SK-N-SH treated with all-trans-retinoic acid at 6 μM for 48 hours (cell line): Measurements from ENCODE around the gene KDF1.

Experiments
- BACH2 ChIP-seq: fragments of 250-450 bp; sonication (Bioruptor Pico); IDR thresholded peaks from 2 replicates; pipeline ENCODE4 v1.9.0; 2021; ENCODE audit warnings: mild to moderate bottlenecking, borderline replicate concordance
- ISL1 ChIP-seq: fragments of 250-450 bp; sonication (Bioruptor Pico); IDR thresholded peaks from 2 replicates; pipeline ENCODE4 v2.1.2; 2022; ENCODE audit warnings: mild to moderate bottlenecking, moderate library complexity
- ZFP3 ChIP-seq: fragments of 250-450 bp; sonication (Bioruptor Pico); IDR thresholded peaks from 2 replicates; pipeline ENCODE4 v1.5.0; 2020; ENCODE audit warnings: mild to moderate bottlenecking, moderate library complexity
- TF ChIP-seq, protein P1 (sequence below): fragments of 250-450 bp; sonication (Bioruptor Pico); IDR thresholded peaks from 2 replicates; pipeline ENCODE4 v1.8.0; 2020; ENCODE audit warnings: mild to moderate bottlenecking, moderate library complexity, borderline replicate concordance
- TF ChIP-seq, protein P2 (sequence below): fragments of 250-450 bp; sonication (Bioruptor Pico); IDR thresholded peaks from 2 replicates; pipeline ENCODE4 v1.5.1; 2020; ENCODE audit warnings: low read depth, mild to moderate bottlenecking, moderate library complexity

DNA sequence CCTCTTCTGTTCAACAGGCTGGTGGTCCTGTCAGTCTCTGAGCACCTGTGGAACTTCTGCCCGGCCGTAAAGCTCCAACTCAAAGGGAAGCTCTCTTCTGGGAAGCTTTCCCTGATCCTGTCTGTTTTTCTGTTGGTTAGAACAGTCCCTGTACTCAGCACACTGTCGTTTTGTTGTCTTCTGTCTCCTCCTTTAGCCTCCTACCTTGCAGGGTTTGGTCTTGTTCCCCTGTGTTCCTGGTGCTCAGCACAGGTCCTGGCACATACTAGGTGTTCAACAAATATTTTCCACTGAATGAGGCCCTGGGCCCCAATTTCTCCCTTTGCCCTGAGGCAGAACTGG is 328 bp upstream of the KDF1 start:
- no peak for TF ChIP-seq BACH2 (CRISPR knock-in tag)
- TF ChIP-seq, protein P1, sequence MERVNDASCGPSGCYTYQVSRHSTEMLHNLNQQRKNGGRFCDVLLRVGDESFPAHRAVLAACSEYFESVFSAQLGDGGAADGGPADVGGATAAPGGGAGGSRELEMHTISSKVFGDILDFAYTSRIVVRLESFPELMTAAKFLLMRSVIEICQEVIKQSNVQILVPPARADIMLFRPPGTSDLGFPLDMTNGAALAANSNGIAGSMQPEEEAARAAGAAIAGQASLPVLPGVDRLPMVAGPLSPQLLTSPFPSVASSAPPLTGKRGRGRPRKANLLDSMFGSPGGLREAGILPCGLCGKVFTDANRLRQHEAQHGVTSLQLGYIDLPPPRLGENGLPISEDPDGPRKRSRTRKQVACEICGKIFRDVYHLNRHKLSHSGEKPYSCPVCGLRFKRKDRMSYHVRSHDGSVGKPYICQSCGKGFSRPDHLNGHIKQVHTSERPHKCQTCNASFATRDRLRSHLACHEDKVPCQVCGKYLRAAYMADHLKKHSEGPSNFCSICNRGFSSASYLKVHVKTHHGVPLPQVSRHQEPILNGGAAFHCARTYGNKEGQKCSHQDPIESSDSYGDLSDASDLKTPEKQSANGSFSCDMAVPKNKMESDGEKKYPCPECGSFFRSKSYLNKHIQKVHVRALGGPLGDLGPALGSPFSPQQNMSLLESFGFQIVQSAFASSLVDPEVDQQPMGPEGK (CRISPR knock-in tag) = no peak
- TF ChIP-seq, protein P2, sequence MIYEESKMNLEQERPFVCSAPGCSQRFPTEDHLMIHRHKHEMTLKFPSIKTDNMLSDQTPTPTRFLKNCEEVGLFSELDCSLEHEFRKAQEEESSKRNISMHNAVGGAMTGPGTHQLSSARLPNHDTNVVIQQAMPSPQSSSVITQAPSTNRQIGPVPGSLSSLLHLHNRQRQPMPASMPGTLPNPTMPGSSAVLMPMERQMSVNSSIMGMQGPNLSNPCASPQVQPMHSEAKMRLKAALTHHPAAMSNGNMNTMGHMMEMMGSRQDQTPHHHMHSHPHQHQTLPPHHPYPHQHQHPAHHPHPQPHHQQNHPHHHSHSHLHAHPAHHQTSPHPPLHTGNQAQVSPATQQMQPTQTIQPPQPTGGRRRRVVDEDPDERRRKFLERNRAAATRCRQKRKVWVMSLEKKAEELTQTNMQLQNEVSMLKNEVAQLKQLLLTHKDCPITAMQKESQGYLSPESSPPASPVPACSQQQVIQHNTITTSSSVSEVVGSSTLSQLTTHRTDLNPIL (CRISPR knock-in tag) = no peak
- TF ChIP-seq ISL1 (CRISPR knock-in tag) = no peak
- TF ChIP-seq ZFP3 (CRISPR knock-in tag) = no peak
